H9 (cell line): Measurements from ENCODE around the gene SLC39A2. TPM values are rescaled to one million over a fixed set of nuclear protein-coding genes. Genes with fewer than 3 reads are reported as not detected.

Source experiments
- DNase-seq: peaks from one replicate; pipeline ENCODE4 v3.0.0-alpha.2; 2017
- H2AFZ ChIP-seq: one replicate; pipeline ENCODE4 v1.6.1; 2013; ENCODE audit warnings: mild to moderate bottlenecking, low read length, control low read depth, moderate library complexity
- H2AK5ac ChIP-seq: 2 replicates; pipeline ENCODE4 v1.6.1; 2013; ENCODE audit warnings: low read length, control low read depth, mixed read lengths; ENCODE audit not compliant: insufficient read length
- H2BK120ac ChIP-seq: one replicate; pipeline ENCODE4 v1.6.1; 2013; ENCODE audit warnings: low read depth, mild to moderate bottlenecking, low read length, control low read depth, inconsistent platforms; ENCODE audit not compliant: poor library complexity, severe bottlenecking
- H2BK12ac ChIP-seq: 2 replicates; pipeline ENCODE4 v1.6.1; 2013; ENCODE audit warnings: low read length, control low read depth, mixed read lengths, low read depth; ENCODE audit not compliant: insufficient read length
- H2BK15ac ChIP-seq: 2 replicates; pipeline ENCODE4 v1.6.1; 2013; ENCODE audit warnings: low read depth, low read length, control low read depth
- H2BK20ac ChIP-seq: one replicate; pipeline ENCODE4 v1.6.1; 2013; ENCODE audit warnings: low read depth, mild to moderate bottlenecking, low read length, control low read depth, inconsistent platforms; ENCODE audit not compliant: poor library complexity, severe bottlenecking
- H2BK5ac ChIP-seq: 2 replicates; pipeline ENCODE4 v1.6.1; 2013; ENCODE audit warnings: low read length, control low read depth, mixed read lengths; ENCODE audit not compliant: insufficient read length
- H3K14ac ChIP-seq: 2 replicates; pipeline ENCODE4 v1.6.1; 2013; ENCODE audit warnings: low read length, control low read depth; ENCODE audit not compliant: insufficient read depth
- H3K18ac ChIP-seq: 2 replicates; pipeline ENCODE4 v1.6.1; 2013; ENCODE audit warnings: low read depth, mild to moderate bottlenecking, mixed read lengths, low read length, control low read depth; ENCODE audit not compliant: insufficient read length
- H3K23ac ChIP-seq: 2 replicates; pipeline ENCODE4 v1.6.1; 2013; ENCODE audit warnings: low read length, control low read depth, mixed read lengths, low read depth; ENCODE audit not compliant: insufficient read length
- H3K23me2 ChIP-seq: 2 replicates; pipeline ENCODE4 v1.6.1; 2013; ENCODE audit warnings: low read depth, mild to moderate bottlenecking, mixed read lengths, low read length, control low read depth; ENCODE audit not compliant: insufficient read length, poor library complexity, severe bottlenecking
- H3K27ac ChIP-seq: 2 replicates; pipeline ENCODE4 v1.5.1; 2013; ENCODE audit warnings: low read length, control low read depth, mixed read lengths, low read depth; ENCODE audit not compliant: insufficient read length
- H3K27me3 ChIP-seq: 2 replicates; pipeline ENCODE4 v1.6.1; 2013; ENCODE audit warnings: low read length, control low read depth, inconsistent platforms; ENCODE audit not compliant: insufficient read depth
- H3K4ac ChIP-seq: 2 replicates; pipeline ENCODE4 v1.6.1; 2013; ENCODE audit warnings: low read depth, mild to moderate bottlenecking, control low read depth, inconsistent platforms, low read length, moderate library complexity
- H3K4me1 ChIP-seq: 2 replicates; pipeline ENCODE4 v1.6.1; 2013; ENCODE audit warnings: low read length, control low read depth, inconsistent platforms; ENCODE audit not compliant: insufficient read depth
- H3K4me2 ChIP-seq: 2 replicates; pipeline ENCODE4 v1.6.1; 2013; ENCODE audit warnings: low read length, control low read depth, mixed read lengths; ENCODE audit not compliant: insufficient read length, insufficient read depth
- H3K56ac ChIP-seq: 2 replicates; pipeline ENCODE4 v1.6.1; 2013; ENCODE audit warnings: low read depth, mild to moderate bottlenecking, mixed read lengths, low read length, control low read depth; ENCODE audit not compliant: insufficient read length
- H3K79me1 ChIP-seq: 2 replicates; pipeline ENCODE4 v1.6.1; 2013; ENCODE audit warnings: low read depth, mild to moderate bottlenecking, moderate library complexity, low read length, control low read depth, inconsistent platforms; ENCODE audit not compliant: insufficient read depth, poor library complexity, severe bottlenecking
- H3K79me2 ChIP-seq: 2 replicates; pipeline ENCODE4 v1.6.1; 2013; ENCODE audit warnings: low read length, control low read depth, inconsistent platforms; ENCODE audit not compliant: insufficient read depth
- H3K9ac ChIP-seq: 2 replicates; pipeline ENCODE4 v1.6.1; 2013; ENCODE audit warnings: low read length, control low read depth, mixed read lengths; ENCODE audit not compliant: insufficient read length; ENCODE audit errors: extremely low read depth
- H3K9me3 ChIP-seq: one replicate; pipeline ENCODE4 v1.6.1; 2013; ENCODE audit warnings: low read depth, low read length, inconsistent platforms; ENCODE audit not compliant: control insufficient read depth
- H3T11ph ChIP-seq: one replicate; pipeline ENCODE4 v1.6.1; 2013; ENCODE audit warnings: mild to moderate bottlenecking, low read length, control low read depth, inconsistent platforms
- H4K20me1 ChIP-seq: one replicate; pipeline ENCODE4 v1.6.1; 2013; ENCODE audit not compliant: control insufficient read depth, insufficient read length, insufficient read depth
- H4K5ac ChIP-seq: 2 replicates; pipeline ENCODE4 v1.6.1; 2013; ENCODE audit warnings: low read depth, mild to moderate bottlenecking, mixed read lengths, low read length, control low read depth; ENCODE audit not compliant: insufficient read length
- H4K8ac ChIP-seq: replicated peaks from 2 replicates; pipeline ENCODE4 v1.6.1; 2013; ENCODE audit warnings: low read length, control low read depth, mixed read lengths, low read depth; ENCODE audit not compliant: insufficient read length
- H4K91ac ChIP-seq: 2 replicates; pipeline ENCODE4 v1.6.1; 2013; ENCODE audit warnings: low read depth, mild to moderate bottlenecking, moderate library complexity, mixed read lengths, low read length, control low read depth; ENCODE audit not compliant: insufficient read length
- H3K27ac Mint-ChIP-seq, 3 experiments: 2 replicates in 2 of 3; 3 replicates in 1 of 3; pipeline ENCODE4 v1.8.0; 2020 to 2021; ENCODE audit warnings: mixed read lengths in 3 of 3, mild to moderate bottlenecking in 1 of 3, moderate library complexity in 1 of 3
- H3K27me3 Mint-ChIP-seq: 2 replicates; pipeline ENCODE4 v1.8.0; 2021; ENCODE audit warnings: low read depth, mild to moderate bottlenecking, moderate library complexity, mixed read lengths
- H3K36me3 Mint-ChIP-seq, 3 experiments: 2 replicates in 2 of 3; 3 replicates in 1 of 3; pipeline ENCODE4 v1.8.0; 2020 to 2021; ENCODE audit warnings: low read depth in 3 of 3, mixed read lengths in 3 of 3; ENCODE audit not compliant: insufficient read depth in 1 of 3
- H3K4me1 Mint-ChIP-seq, 2 experiments: 2 replicates each; pipeline ENCODE4 v1.8.0; 2020; ENCODE audit warnings: mixed read lengths in 2 of 2
- H3K4me3 Mint-ChIP-seq, 2 experiments: 2 replicates in 1 of 2; 3 replicates in 1 of 2; pipeline ENCODE4 v1.8.0; 2020 to 2021; ENCODE audit warnings: mild to moderate bottlenecking in 2 of 2, mixed read lengths in 2 of 2, moderate library complexity in 1 of 2
- H3K9me3 Mint-ChIP-seq, 2 experiments: 2 replicates in 1 of 2; 3 replicates in 1 of 2; pipeline ENCODE4 v1.8.0; 2020; ENCODE audit warnings: mild to moderate bottlenecking in 2 of 2, mixed read lengths in 2 of 2, moderate library complexity in 1 of 2
- CTCF ChIP-seq: fragments of 200-600 bp; sonication (generic); conservative IDR thresholded peaks from 3 replicates; pipeline ENCODE4 v1.8.0; 2021; ENCODE audit warnings: antibody characterized with exemption, mild to moderate bottlenecking
- WGBS: extraction: QIAGEN DNeasy Blood & Tissue Kit; methylation state at CpG from one replicate; pipeline ENCODE4 v1.1.7; 2013; ENCODE audit warnings: missing lambda C conversion rate, low lambda C conversion rate, mixed read lengths; ENCODE audit not compliant: insufficient read length; ENCODE audit errors: extremely low coverage; 5-methylcytosine and 5-hydroxymethylcytosine counted together
- total RNA-seq: library from RNA; stranded (reverse); gene quantifications from 2 replicates; pipeline ENCODE4 v1.2.1, GENCODE V29; 2021

Gene SLC39A2
- total RNA-seq, 1 experiment from 2014 or later = not detected

- no peak overlapping the region for H3K27ac ChIP-seq
- H2BK12ac ChIP-seq = no peak overlapping the region
- H3K9ac ChIP-seq = no peak overlapping the region
- H3K4me2 ChIP-seq = no peak overlapping the region
- Mint-ChIP-seq H3K4me3 (no peak overlapping the region), H3K9me3 (no peaks in the 10 kb centered on the region), H3K27ac (no peak overlapping the region), H3K4me1 (no peaks in the 10 kb centered on the region), H3K36me3 (no peaks in the 10 kb centered on the region), H3K27me3 (peaks cover 5% of the 10 kb centered on the region)
- no peaks in the 10 kb centered on the region for H3K79me2 ChIP-seq
- no peak overlapping the region for H3K18ac ChIP-seq
- no peak overlapping the region for H2BK15ac ChIP-seq
- no peaks in the 10 kb centered on the region for H3K79me1 ChIP-seq
- H2AK5ac ChIP-seq = no peak overlapping the region
- H3K14ac ChIP-seq = no peak overlapping the region
- 0 out of 2 replicates have a peak, but pooled peaks cover 2% of the 10 kb centered on the region for H3K27me3 ChIP-seq
- H4K5ac ChIP-seq = no peak overlapping the region
- H3K56ac ChIP-seq = no peak overlapping the region
- H3K23me2 ChIP-seq = no peaks in the 10 kb centered on the region
- no peak overlapping the region for H3T11ph ChIP-seq
- H4K8ac ChIP-seq = no peak overlapping the region
- H2AFZ ChIP-seq = no peak overlapping the region
- TF ChIP-seq CTCF = no peak
- no peak overlapping the region for H2BK120ac ChIP-seq
- H3K4ac ChIP-seq = no peak overlapping the region
- no peak overlapping the region for H2BK20ac ChIP-seq
- WGBS = no CpG with 5 or more reads among the region's 1 CpG
- H4K91ac ChIP-seq = no peak overlapping the region
- no peaks in the 10 kb centered on the region for H3K9me3 ChIP-seq
- no peak overlapping the region for H3K23ac ChIP-seq
- no peak overlapping the region for H2BK5ac ChIP-seq
- no peaks in the 10 kb centered on the region for H4K20me1 ChIP-seq
- DNase-seq = no peak
- H3K4me1 ChIP-seq = no peaks in the 10 kb centered on the region
These were observed 20.4 kb upstream of the SLC39A2 start for GRCh38 chr14:20978687-20979086.
